MCF 10A (cell line): Measurements from ENCODE around the gene FBXL5. TPM values are rescaled to one million over a fixed set of nuclear protein-coding genes. Genes with fewer than 3 reads are reported as not detected.
"Not testable (repeated sequence)": the region's sequence is repeated elsewhere in the genome, so short reads cannot be mapped to it uniquely, and the experiment has no call there.

Experiments
- BruUV-seq: library from RNA; stranded (reverse); fragments of 400-500 nt; replicated peaks from 2 replicates; lab custom pipeline; 2021; lab: Mats Ljungman, UMichigan
- CTCF ChIA-PET: fragments of 300-600 bp; sonication (Branson Sonifier 250); formaldehyde crosslinking; extraction: SDS; loops from one replicate; lab custom pipeline; 2021; ENCODE audit warnings: antibody characterized with exemption, inconsistent platforms; lab: Yijun Ruan, JAX
- POLR2A ChIA-PET: fragments of 300-600, 350-650 bp; sonication (Branson Sonifier 250); formaldehyde crosslinking; extraction: SDS; loops from one replicate; lab custom pipeline; 2020; ENCODE audit warnings: antibody characterized with exemption, inconsistent platforms; lab: Yijun Ruan, JAX
- DNase-seq: peaks from one replicate; pipeline ENCODE4 v3.0.0-alpha.2; 2018; ENCODE audit not compliant: unreplicated experiment
- H3K27ac Mint-ChIP-seq: one replicate; pipeline ENCODE4 v1.8.0; 2022; ENCODE audit warnings: mild to moderate bottlenecking, low read depth, mixed read lengths; ENCODE audit not compliant: unreplicated experiment
- H3K27me3 Mint-ChIP-seq: one replicate; pipeline ENCODE4 v1.8.0; 2022; ENCODE audit warnings: mixed read lengths; ENCODE audit not compliant: insufficient read depth, unreplicated experiment
- H3K36me3 Mint-ChIP-seq: one replicate; pipeline ENCODE4 v1.8.0; 2022; ENCODE audit warnings: mild to moderate bottlenecking, moderate library complexity, mixed read lengths; ENCODE audit not compliant: insufficient read depth, unreplicated experiment
- H3K4me1 Mint-ChIP-seq: one replicate; pipeline ENCODE4 v1.8.0; 2022; ENCODE audit warnings: mixed read lengths; ENCODE audit not compliant: insufficient read depth, unreplicated experiment
- H3K4me3 Mint-ChIP-seq: one replicate; pipeline ENCODE4 v1.8.0; 2022; ENCODE audit warnings: mild to moderate bottlenecking, moderate library complexity, mixed read lengths; ENCODE audit not compliant: unreplicated experiment
- H3K9me3 Mint-ChIP-seq: one replicate; pipeline ENCODE4 v1.8.0; 2022; ENCODE audit warnings: mixed read lengths; ENCODE audit not compliant: unreplicated experiment
- intact Hi-C: fragments of 100-400 bp; cut with micrococcal nuclease; formaldehyde crosslinking; loops from 2 replicates; pipeline ENCODE4 v1.14.1; 2022
- total RNA-seq: library from RNA; stranded (reverse); gene quantifications from 2 replicates; pipeline ENCODE4 v1.2.3, GENCODE V29; 2022
- TF ChIP-seq, protein P1 (sequence below): fragments of 200-600 bp; IDR thresholded peaks from one replicate; pipeline ENCODE4 v1.8.0; 2022; ENCODE audit warnings: antibody characterized with exemption, mild to moderate bottlenecking; ENCODE audit not compliant: unreplicated experiment

FBXL5 gene
- total RNA-seq, 1 experiment from 2014 or later = 96.8 TPM

DNA sequence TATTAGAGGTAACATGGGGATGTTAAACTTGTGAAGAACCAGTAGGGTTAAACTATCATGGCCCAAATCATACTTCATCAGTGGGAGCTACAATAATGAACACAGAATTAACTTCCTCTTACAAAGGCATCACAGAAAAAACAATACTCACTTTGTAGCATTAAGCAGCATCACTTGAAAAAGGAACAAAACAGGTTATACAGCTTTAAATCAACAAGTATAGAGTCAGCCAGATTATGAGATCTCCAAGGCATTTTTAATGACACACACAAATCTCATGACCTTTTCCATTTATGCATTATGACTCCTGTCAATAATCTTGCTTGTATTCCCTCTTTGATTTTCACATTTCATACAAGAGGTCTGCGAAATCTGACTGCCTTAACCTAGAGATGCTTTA is 18.3 kb downstream of the FBXL5 start:
- POLR2A ChIA-PET = interaction anchor here (1.1 to 2.0 kb wide), 4 partner anchors 15 to 27 kb away, joined by 6 to 7 read pairs (median 7); partner anchors contain the start of gene FBXL5
- H3K27me3 Mint-ChIP-seq = no peaks in the 10 kb centered on the region
- no peaks in the 10 kb centered on the region for H3K9me3 Mint-ChIP-seq
- no TSS peak for BruUV-seq
- H3K4me1 Mint-ChIP-seq = no peaks in the 10 kb centered on the region
- DNase-seq = no peak
- intact Hi-C loops = no loop called here
- H3K4me3 Mint-ChIP-seq = no peak overlapping the region
- CTCF ChIA-PET = interaction anchor here (1.3 to 1.6 kb wide), 2 partner anchors 13 to 157 kb away, joined by 3 read pairs; no protein-coding TSS in a partner anchor
- peaks cover 93% of the 10 kb centered on the region for H3K36me3 Mint-ChIP-seq
- TF ChIP-seq, protein P1, sequence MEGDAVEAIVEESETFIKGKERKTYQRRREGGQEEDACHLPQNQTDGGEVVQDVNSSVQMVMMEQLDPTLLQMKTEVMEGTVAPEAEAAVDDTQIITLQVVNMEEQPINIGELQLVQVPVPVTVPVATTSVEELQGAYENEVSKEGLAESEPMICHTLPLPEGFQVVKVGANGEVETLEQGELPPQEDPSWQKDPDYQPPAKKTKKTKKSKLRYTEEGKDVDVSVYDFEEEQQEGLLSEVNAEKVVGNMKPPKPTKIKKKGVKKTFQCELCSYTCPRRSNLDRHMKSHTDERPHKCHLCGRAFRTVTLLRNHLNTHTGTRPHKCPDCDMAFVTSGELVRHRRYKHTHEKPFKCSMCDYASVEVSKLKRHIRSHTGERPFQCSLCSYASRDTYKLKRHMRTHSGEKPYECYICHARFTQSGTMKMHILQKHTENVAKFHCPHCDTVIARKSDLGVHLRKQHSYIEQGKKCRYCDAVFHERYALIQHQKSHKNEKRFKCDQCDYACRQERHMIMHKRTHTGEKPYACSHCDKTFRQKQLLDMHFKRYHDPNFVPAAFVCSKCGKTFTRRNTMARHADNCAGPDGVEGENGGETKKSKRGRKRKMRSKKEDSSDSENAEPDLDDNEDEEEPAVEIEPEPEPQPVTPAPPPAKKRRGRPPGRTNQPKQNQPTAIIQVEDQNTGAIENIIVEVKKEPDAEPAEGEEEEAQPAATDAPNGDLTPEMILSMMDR = no peak
- no peak overlapping the region for H3K27ac Mint-ChIP-seq

DNA sequence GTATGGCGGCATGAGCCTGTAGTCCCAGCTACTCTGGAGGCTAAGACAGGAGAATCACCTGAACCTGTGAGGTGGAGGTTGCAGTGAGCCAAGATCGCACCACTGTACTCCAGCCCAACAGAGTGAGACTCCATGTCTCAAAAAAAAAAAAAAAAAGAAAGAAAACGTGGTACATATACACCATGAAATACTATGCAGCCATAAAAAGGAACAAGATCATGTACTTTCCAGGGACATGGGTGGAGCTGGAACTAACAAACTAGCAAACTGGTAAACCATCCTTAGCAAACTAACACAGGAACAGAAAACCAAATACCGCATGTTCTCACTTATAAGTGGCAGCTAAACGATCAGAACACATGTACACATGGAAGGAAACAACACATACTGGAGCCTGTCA is 37.8 kb downstream of the FBXL5 start:
- H3K27ac Mint-ChIP-seq, H3K4me3 Mint-ChIP-seq, CTCF ChIA-PET, H3K27me3 Mint-ChIP-seq, intact Hi-C loops, H3K4me1 Mint-ChIP-seq, POLR2A ChIA-PET, DNase-seq, H3K9me3 Mint-ChIP-seq, BruUV-seq: not testable (repeated sequence)
- peaks cover 44% of the 10 kb centered on the region for H3K36me3 Mint-ChIP-seq

DNA sequence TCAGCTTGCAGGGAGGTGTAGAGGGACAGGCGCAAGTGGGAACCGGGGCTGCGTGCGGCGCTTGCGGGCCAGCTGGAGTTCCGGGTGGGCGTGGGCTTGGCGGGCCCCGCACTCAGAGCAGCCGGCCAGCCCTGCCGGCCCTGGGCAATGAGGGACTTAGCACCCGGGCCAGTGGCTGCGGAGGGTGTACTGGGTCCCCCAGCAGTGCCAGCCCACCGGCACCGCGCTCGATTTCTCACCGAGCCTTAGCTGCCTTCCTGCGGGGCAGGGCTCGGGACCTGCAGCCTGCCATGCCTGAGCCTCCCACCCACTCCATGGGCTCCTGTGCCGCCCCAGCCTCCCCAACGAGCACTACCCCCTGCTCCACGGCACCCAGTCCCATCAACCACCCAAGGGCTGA is 40.3 kb downstream of the FBXL5 start:
- intact Hi-C loops, H3K27me3 Mint-ChIP-seq, H3K4me1 Mint-ChIP-seq, H3K4me3 Mint-ChIP-seq, H3K9me3 Mint-ChIP-seq, DNase-seq, BruUV-seq, H3K27ac Mint-ChIP-seq: not testable (repeated sequence)
- H3K36me3 Mint-ChIP-seq = peaks cover 40% of the 10 kb centered on the region
- POLR2A ChIA-PET = interaction anchor here (0.6 to 0.9 kb wide), 2 partner anchors 12 to 39 kb away, joined by 3 read pairs; no protein-coding TSS in a partner anchor
- CTCF ChIA-PET = interaction anchor here (0.8 to 1.3 kb wide), 2 partner anchors 136 to 145 kb away, joined by 4 read pairs; partner anchors contain the start of gene CC2D2A

DNA sequence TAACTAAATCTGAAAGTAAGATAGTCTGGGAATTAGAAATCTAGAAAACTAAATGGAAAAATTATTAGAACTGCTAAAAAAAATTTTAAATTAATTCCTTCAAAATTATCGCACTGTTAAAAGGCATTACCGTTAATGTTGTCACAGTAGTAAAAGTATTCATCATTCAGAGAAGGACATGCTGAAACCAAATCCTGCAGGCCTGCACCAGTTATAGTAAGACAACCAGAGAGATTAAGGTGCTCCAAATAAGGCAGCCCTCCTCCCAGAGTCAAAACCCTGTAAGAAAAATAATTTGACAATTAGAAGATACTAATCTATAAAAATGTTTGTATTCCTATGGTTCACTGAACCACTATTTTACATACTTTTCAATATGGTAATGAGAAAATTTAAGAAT is 43.0 kb downstream of the FBXL5 start:
- Mint-ChIP-seq H3K36me3 (peaks cover 43% of the 10 kb centered on the region), H3K4me1 (peaks cover 11% of the 10 kb centered on the region), H3K27me3 (no peaks in the 10 kb centered on the region), H3K4me3 (no peak overlapping the region), H3K27ac (no peak overlapping the region), H3K9me3 (no peaks in the 10 kb centered on the region)
- TF ChIP-seq, protein P1 = no peak
- CTCF ChIA-PET = interaction anchor here (0.7 kb wide), 1 partner anchor 9 kb away, joined by 3 read pairs; no protein-coding TSS in a partner anchor
- intact Hi-C loops = no loop called here
- BruUV-seq = no TSS peak
- DNase-seq = no peak
- POLR2A ChIA-PET = no interaction called here

DNA sequence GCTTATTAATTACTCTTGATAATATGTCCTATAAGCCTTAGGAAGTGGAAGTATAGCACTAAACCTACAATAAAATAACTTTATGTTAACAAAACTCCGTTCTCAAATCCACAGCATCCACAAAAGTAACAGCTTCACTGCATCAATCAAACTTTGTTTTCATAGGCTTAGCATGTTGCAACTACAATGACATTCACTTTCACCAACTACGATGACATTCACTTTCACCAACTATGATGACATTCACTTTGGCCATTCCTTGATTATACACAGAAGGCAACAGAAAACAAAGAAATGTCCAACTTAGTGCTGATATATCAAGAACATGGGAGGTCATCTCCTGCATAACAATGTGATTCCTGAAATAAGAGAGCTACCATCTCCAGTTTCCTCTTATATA is 44.3 kb downstream of the FBXL5 start:
- ChIA-PET CTCF (no interaction called here), POLR2A (interaction anchor here (0.7 to 1.8 kb wide), 3 partner anchors 27 to 357 kb away, joined by 3 to 7 read pairs (median 3); no protein-coding TSS in a partner anchor)
- TF ChIP-seq, protein P1 = no peak
- Mint-ChIP-seq H3K4me1 (peaks cover 11% of the 10 kb centered on the region), H3K4me3 (no peak overlapping the region), H3K27me3 (no peaks in the 10 kb centered on the region), H3K36me3 (peaks cover 37% of the 10 kb centered on the region), H3K27ac (no peak overlapping the region), H3K9me3 (no peaks in the 10 kb centered on the region)
- no peak for DNase-seq
- intact Hi-C loops = no loop called here
- BruUV-seq = no TSS peak
